Glutamatergic neuron (in vitro differentiated cells): Measurements from ENCODE around the gene NACAD. TPM values are rescaled to one million over a fixed set of nuclear protein-coding genes. Genes with fewer than 3 reads are reported as not detected.
"Not testable (repeated sequence)": the region's sequence is repeated elsewhere in the genome, so short reads cannot be mapped to it uniquely, and the experiment has no call there.

ENCODE experiments used
- DNase-seq: peaks from one replicate; pipeline ENCODE4 v3.0.0; 2022
- H3K27ac Mint-ChIP-seq: one replicate; pipeline ENCODE4 v1.8.0; 2020; ENCODE audit warnings: mild to moderate bottlenecking, mixed read lengths, inconsistent platforms; ENCODE audit not compliant: unreplicated experiment
- H3K27me3 Mint-ChIP-seq: one replicate; pipeline ENCODE4 v1.8.0; 2020; ENCODE audit warnings: mild to moderate bottlenecking, moderate library complexity, mixed read lengths, inconsistent platforms; ENCODE audit not compliant: unreplicated experiment
- H3K36me3 Mint-ChIP-seq: one replicate; pipeline ENCODE4 v1.8.0; 2020; ENCODE audit warnings: mild to moderate bottlenecking, mixed read lengths, inconsistent platforms; ENCODE audit not compliant: unreplicated experiment
- H3K4me1 Mint-ChIP-seq: one replicate; pipeline ENCODE4 v1.8.0; 2020; ENCODE audit warnings: mild to moderate bottlenecking, low read depth, mixed read lengths, inconsistent platforms; ENCODE audit not compliant: unreplicated experiment
- H3K4me3 Mint-ChIP-seq: one replicate; pipeline ENCODE4 v1.8.0; 2020; ENCODE audit warnings: mild to moderate bottlenecking, mixed read lengths, inconsistent platforms; ENCODE audit not compliant: unreplicated experiment
- H3K9me3 Mint-ChIP-seq: one replicate; pipeline ENCODE4 v1.8.0; 2020; ENCODE audit warnings: mild to moderate bottlenecking, moderate library complexity, mixed read lengths, inconsistent platforms; ENCODE audit not compliant: unreplicated experiment
- total RNA-seq: library from RNA; stranded (reverse); fragmentation: NEBNext Ultra II Directional; extraction: Animal tissue kit (Norgen Biotek cat#: 25700); gene quantifications from one replicate; pipeline ENCODE4 v1.2.1, GENCODE V29; 2021; ENCODE audit not compliant: unreplicated experiment
- TF ChIP-seq, protein P1 (sequence below): fragments of 200-600 bp; sonication (generic); IDR thresholded peaks from one replicate; pipeline ENCODE4 v1.5.0; 2021; ENCODE audit not compliant: partially characterized antibody, unreplicated experiment

The NACAD gene
- total RNA-seq, 1 donor from 2014 or later, result 125 TPM

- DNase-seq, result no peak
- Mint-ChIP-seq H3K4me1 (peaks cover 31% of the 10 kb centered on the region), H3K9me3 (peaks cover 3% of the 10 kb centered on the region), H3K36me3 (peaks cover 5% of the 10 kb centered on the region), H3K27me3 (peaks cover 7% of the 10 kb centered on the region), H3K4me3 (no peak overlapping the region), H3K27ac (no peak overlapping the region)
- TF ChIP-seq, protein P1, sequence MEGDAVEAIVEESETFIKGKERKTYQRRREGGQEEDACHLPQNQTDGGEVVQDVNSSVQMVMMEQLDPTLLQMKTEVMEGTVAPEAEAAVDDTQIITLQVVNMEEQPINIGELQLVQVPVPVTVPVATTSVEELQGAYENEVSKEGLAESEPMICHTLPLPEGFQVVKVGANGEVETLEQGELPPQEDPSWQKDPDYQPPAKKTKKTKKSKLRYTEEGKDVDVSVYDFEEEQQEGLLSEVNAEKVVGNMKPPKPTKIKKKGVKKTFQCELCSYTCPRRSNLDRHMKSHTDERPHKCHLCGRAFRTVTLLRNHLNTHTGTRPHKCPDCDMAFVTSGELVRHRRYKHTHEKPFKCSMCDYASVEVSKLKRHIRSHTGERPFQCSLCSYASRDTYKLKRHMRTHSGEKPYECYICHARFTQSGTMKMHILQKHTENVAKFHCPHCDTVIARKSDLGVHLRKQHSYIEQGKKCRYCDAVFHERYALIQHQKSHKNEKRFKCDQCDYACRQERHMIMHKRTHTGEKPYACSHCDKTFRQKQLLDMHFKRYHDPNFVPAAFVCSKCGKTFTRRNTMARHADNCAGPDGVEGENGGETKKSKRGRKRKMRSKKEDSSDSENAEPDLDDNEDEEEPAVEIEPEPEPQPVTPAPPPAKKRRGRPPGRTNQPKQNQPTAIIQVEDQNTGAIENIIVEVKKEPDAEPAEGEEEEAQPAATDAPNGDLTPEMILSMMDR, result no peak
Observed at GRCh38 chr7:45037876-45038275, 50.9 kb downstream of the NACAD start.

GRCh38 chr7:45036796-45037195, 52.0 kb downstream of the NACAD start:
- H3K27ac Mint-ChIP-seq, result peak overlapping the region; percentile 82
- peaks cover 2% of the 10 kb centered on the region for H3K9me3 Mint-ChIP-seq
- DNase-seq, result no peak
- H3K27me3 Mint-ChIP-seq, result peaks cover 7% of the 10 kb centered on the region
- H3K4me3 Mint-ChIP-seq, result no peak overlapping the region
- TF ChIP-seq, protein P1, result no peak
- H3K4me1 Mint-ChIP-seq, result peaks cover 31% of the 10 kb centered on the region
- H3K36me3 Mint-ChIP-seq, result peaks cover 5% of the 10 kb centered on the region

GRCh38 chr7:45036317-45036716, 52.5 kb downstream of the NACAD start:
- H3K27ac Mint-ChIP-seq, result peak overlapping the region; percentile 82
- peaks cover 5% of the 10 kb centered on the region for H3K36me3 Mint-ChIP-seq
- peaks cover 7% of the 10 kb centered on the region for H3K27me3 Mint-ChIP-seq
- H3K9me3 Mint-ChIP-seq, result peaks cover 2% of the 10 kb centered on the region
- peaks cover 31% of the 10 kb centered on the region for H3K4me1 Mint-ChIP-seq
- TF ChIP-seq, protein P1, result no peak
- peak overlapping the region; percentile 72 for H3K4me3 Mint-ChIP-seq
- DNase-seq, result no peak

- Mint-ChIP-seq H3K36me3 (peaks cover 5% of the 10 kb centered on the region), H3K4me1 (peaks cover 31% of the 10 kb centered on the region), H3K4me3 (peak overlapping the region; percentile 72), H3K9me3 (peaks cover 2% of the 10 kb centered on the region), H3K27ac (peak overlapping the region; percentile 82), H3K27me3 (peaks cover 7% of the 10 kb centered on the region)
- no peak for DNase-seq
- TF ChIP-seq, protein P1, result no peak
Observed at GRCh38 chr7:45035893-45036292, 52.9 kb downstream of the NACAD start.

DNA sequence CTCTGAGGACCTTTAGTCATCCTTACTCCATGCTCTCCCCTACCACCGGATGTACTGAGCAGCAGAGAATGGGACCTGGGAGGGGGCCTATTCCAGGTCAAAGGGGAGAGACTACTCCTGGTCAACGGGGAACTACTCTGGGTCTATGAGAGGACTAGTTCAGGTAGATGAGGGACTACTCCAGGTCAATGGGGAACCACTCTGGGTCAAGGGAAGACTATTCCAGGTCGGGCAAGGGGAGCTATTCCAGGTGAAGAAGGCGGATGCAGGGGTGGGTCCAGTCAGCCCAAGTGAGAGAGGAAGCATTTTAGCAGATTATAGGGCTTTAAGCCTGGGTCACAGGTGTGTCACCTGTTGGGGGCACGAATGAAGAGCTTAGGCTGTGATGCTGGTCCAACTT, 53.4 kb downstream of the NACAD start:
- peaks cover 2% of the 10 kb centered on the region for H3K9me3 Mint-ChIP-seq

DNA sequence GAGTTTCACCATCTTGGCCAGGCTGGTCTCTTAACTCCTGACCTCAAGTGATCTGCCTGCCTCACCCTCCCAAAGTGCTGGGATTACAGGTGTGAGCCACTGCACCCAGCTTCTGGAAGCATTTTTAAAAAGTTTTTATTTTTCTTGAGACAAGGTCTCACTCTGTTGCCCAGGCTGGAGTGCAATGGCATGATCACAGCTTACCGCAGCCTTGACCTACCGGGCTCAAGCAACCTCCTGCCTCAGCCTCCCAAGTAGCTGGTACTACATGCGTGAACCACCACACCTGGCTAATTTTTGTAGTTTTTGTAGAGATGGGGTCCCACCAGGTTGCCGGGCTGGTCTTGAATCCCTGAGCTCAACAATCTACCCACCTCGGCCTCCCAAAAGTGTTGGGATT, 54.1 kb downstream of the NACAD start:
- not testable (repeated sequence) for H3K9me3 Mint-ChIP-seq, H3K4me3 Mint-ChIP-seq, H3K27ac Mint-ChIP-seq, H3K27me3 Mint-ChIP-seq, H3K36me3 Mint-ChIP-seq, DNase-seq
- H3K4me1 Mint-ChIP-seq, result peaks cover 31% of the 10 kb centered on the region

More for the DNA sequence above, 53.4 kb downstream of the NACAD start:
- Mint-ChIP-seq H3K4me1 (peaks cover 31% of the 10 kb centered on the region), H3K36me3 (peaks cover 5% of the 10 kb centered on the region), H3K27ac (no peak overlapping the region), H3K27me3 (peaks cover 7% of the 10 kb centered on the region), H3K4me3 (no peak overlapping the region)
- TF ChIP-seq, protein P1, result no peak
- no peak for DNase-seq
